ENCODE results near the gene IL11.

Gene IL11

GRCh38 chr19:55350620-55351315 lies 19.5 kb downstream of the IL11 start:
- TF ChIP-seq TAF1 (IDR thresholded peaks at IDR 0.05; ENCODE audit: borderline replicate concordance, insufficient read depth, low read length) = no peak
- no peak for TF ChIP-seq POLR2AphosphoS5 (IDR thresholded peaks at IDR 0.05; ENCODE audit: low read depth, low read length)
- TF ChIP-seq REST (IDR thresholded peaks at IDR 0.05; ENCODE audit: insufficient read depth in 1 of 2, low read depth in 2 of 2, low read length in 2 of 2) = no peak
- TF ChIP-seq SIN3A (IDR thresholded peaks at IDR 0.05; ENCODE audit: borderline replicate concordance, insufficient read depth, low read length) = no peak
- TF ChIP-seq FOXP2 (optimal IDR thresholded peaks at IDR 0.05; ENCODE audit: borderline replicate concordance, extremely low read depth, extremely low read length, insufficient read depth) = no peak

- TF ChIP-seq REST (IDR thresholded peaks at IDR 0.05; ENCODE audit: insufficient read depth in 1 of 2, low read depth in 2 of 2, low read length in 2 of 2) = no peak
- TF ChIP-seq FOXP2 (optimal IDR thresholded peaks at IDR 0.05; ENCODE audit: borderline replicate concordance, extremely low read depth, extremely low read length, insufficient read depth) = no peak
- TF ChIP-seq SIN3A (IDR thresholded peaks at IDR 0.05; ENCODE audit: borderline replicate concordance, insufficient read depth, low read length) = no peak
- TF ChIP-seq TAF1 (IDR thresholded peaks at IDR 0.05; ENCODE audit: borderline replicate concordance, insufficient read depth, low read length) = no peak
- TF ChIP-seq POLR2AphosphoS5 (IDR thresholded peaks at IDR 0.05; ENCODE audit: low read depth, low read length) = no peak
These were observed 21.8 kb downstream of the IL11 start for GRCh38 chr19:55348317-55349034.

GRCh38 chr19:55347442-55348009 lies 22.7 kb downstream of the IL11 start:
- TF ChIP-seq REST (IDR thresholded peaks at IDR 0.05; ENCODE audit: insufficient read depth in 1 of 2, low read depth in 2 of 2, low read length in 2 of 2) (no peak), POLR2AphosphoS5 (IDR thresholded peaks at IDR 0.05; ENCODE audit: low read depth, low read length) (no peak), FOXP2 (optimal IDR thresholded peaks at IDR 0.05; ENCODE audit: borderline replicate concordance, extremely low read depth, extremely low read length, insufficient read depth) (no peak), TAF1 (IDR thresholded peaks at IDR 0.05; ENCODE audit: borderline replicate concordance, insufficient read depth, low read length) (no peak), SIN3A (IDR thresholded peaks at IDR 0.05; ENCODE audit: borderline replicate concordance, insufficient read depth, low read length) (no peak)

GRCh38 chr19:55346725-55347441 lies 23.4 kb downstream of the IL11 start:
- TF ChIP-seq REST (IDR thresholded peaks at IDR 0.05; ENCODE audit: insufficient read depth in 1 of 2, low read depth in 2 of 2, low read length in 2 of 2) (no peak), TAF1 (IDR thresholded peaks at IDR 0.05; ENCODE audit: borderline replicate concordance, insufficient read depth, low read length) (no peak), FOXP2 (optimal IDR thresholded peaks at IDR 0.05; ENCODE audit: borderline replicate concordance, extremely low read depth, extremely low read length, insufficient read depth) (no peak), SIN3A (IDR thresholded peaks at IDR 0.05; ENCODE audit: borderline replicate concordance, insufficient read depth, low read length) (no peak), POLR2AphosphoS5 (IDR thresholded peaks at IDR 0.05; ENCODE audit: low read depth, low read length) (no peak)
